HUES6 (cell line): ENCODE measurements around the gene MED10.

ENCODE experiments used
- H3K27ac ChIP-seq: 2 replicates; pipeline ENCODE4 v1.7.0; 2013; ENCODE audit warnings: low read depth, mild to moderate bottlenecking, low read length, inconsistent platforms
- H3K27me3 ChIP-seq: 2 replicates; pipeline ENCODE4 v1.6.1; 2013; ENCODE audit warnings: low read length; ENCODE audit not compliant: control insufficient read depth, insufficient read depth
- H3K36me3 ChIP-seq: 2 replicates; pipeline ENCODE4 v1.6.1; 2013; ENCODE audit warnings: low read length; ENCODE audit not compliant: control insufficient read depth, insufficient read depth
- H3K4me1 ChIP-seq: 2 replicates; pipeline ENCODE4 v1.6.1; 2013; ENCODE audit warnings: low read length; ENCODE audit not compliant: control insufficient read depth, insufficient read depth
- H3K4me3 ChIP-seq: 2 replicates; pipeline ENCODE4 v1.5.1; 2013; ENCODE audit warnings: low read depth, low read length
- H3K9ac ChIP-seq: one replicate; pipeline ENCODE4 v1.6.1; 2013; ENCODE audit warnings: mild to moderate bottlenecking, low read length
- H3K9me3 ChIP-seq: 2 replicates; pipeline ENCODE4 v1.6.1; 2013; ENCODE audit warnings: low read depth, low read length; ENCODE audit not compliant: control insufficient read depth, insufficient read depth

MED10 gene

DNA sequence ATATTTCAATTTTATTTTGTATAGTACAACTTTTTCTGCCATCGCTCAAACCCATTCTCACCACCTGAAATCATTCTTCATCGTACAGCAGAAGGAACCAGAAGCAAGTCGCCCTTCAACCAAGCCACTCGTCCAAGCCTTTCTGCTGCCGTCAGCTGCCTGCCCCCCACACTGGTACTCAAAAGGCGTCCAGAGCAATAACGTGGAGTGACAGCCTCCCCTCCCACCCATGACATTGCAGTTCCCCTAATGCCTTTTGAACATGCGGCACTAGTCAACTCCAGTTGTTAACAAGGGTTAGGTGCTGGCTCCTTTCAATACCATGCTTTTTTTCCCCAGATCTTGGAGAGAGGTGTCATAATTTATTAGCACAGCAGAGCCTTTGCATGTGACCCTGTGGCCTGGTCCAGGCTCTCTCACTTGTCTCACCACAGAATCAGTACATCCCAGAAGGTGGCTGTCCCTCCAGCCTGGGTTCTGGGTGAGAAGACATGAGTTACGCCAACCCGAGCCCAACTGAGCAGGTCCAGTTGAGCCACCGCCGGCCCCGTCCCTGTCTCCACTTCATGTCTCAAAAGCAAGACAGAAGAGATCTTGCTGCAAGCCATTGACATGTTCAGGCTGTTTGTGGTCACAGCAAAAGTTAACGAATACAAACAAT is 20.4 kb upstream of the MED10 start:
- peaks cover 8% of the 10 kb centered on the region for H3K27me3 ChIP-seq
- no peaks in the 10 kb centered on the region for H3K4me1 ChIP-seq
- no peak overlapping the region for H3K9ac ChIP-seq
- H3K9me3 ChIP-seq: no peaks in the 10 kb centered on the region
- H3K4me3 ChIP-seq: no peak overlapping the region
- H3K27ac ChIP-seq: no peak overlapping the region
- no peaks in the 10 kb centered on the region for H3K36me3 ChIP-seq

DNA sequence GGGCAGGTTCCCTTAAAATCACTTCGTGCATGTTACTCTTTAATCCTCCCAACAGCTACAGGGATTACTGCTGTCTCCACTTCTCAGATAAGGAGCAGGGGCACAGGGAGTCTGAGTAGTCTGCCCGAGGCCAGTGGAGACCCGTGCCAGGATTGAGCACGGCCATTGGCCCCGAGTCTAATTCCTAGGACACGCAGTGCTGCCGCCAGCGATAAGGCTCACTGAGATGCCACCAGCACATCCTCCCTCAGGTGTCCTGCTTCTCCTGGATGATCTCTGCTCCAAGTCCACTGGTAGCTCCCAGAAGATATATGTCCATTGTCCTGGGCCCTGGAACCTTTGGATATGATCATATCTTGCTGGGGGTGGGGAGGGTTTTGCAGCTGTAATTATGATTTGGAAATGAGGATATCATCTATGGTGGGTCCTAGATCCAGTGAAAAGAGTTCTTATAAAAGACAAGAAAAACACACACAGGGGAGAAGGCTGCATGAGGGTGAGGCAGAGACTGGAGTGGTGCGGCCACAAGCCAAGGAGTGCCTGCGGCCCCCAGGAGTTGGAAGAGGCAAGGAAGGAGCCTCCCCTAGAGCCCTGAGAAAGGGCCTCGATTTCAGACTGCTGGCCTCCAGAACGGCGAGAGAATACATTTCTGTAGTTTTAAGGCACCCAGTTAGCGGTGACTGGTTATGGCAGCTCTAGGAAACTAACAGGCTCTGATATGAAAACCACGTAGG is 19.4 kb upstream of the MED10 start:
- Histone ChIP-seq H3K27ac (no peak overlapping the region), H3K4me1 (no peaks in the 10 kb centered on the region), H3K9me3 (no peaks in the 10 kb centered on the region), H3K4me3 (no peak overlapping the region), H3K27me3 (peaks cover 5% of the 10 kb centered on the region; the same call in 1 of the 2 replicates), H3K36me3 (no peaks in the 10 kb centered on the region), H3K9ac (no peak overlapping the region)

DNA sequence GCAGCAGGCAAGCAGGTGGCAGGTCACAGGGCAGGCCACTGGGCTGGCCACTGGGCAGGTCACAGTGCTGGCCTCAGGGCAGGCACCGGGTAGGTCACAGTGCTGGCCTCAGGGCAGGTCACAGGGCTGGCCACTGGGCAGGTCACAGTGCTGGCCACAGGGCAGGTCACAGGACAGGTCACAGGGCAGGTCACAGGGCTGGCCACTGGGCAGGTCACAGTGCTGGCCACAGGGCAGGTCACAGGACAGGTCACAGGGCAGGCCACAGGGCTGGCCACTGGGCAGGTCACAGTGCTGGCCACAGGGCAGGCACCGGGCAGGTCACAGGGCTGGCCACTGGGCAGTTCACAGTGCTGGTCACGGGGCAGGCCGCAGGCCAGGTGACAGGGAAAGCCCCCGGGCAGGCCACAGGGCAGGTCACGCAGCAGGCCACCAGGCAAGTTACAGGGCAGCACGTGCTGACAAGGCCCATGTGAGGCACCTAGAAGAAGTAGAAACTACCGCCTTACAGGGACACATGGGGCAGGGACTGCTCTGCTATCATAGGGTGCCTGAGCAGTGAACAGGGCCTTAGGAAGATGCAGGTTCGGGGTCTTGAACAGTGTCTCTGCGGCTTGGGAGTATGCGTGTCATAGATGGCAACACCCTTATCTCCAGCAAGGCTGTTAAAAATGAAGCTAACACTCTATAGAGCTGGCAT is 18.6 kb upstream of the MED10 start:
- H3K9ac ChIP-seq: no peak overlapping the region
- H3K27me3 ChIP-seq: peaks cover 5% of the 10 kb centered on the region; the same call in 1 of the 2 replicates
- H3K27ac ChIP-seq: no peak overlapping the region
- no peaks in the 10 kb centered on the region for H3K9me3 ChIP-seq
- no peaks in the 10 kb centered on the region for H3K36me3 ChIP-seq
- no peaks in the 10 kb centered on the region for H3K4me1 ChIP-seq
- no peak overlapping the region for H3K4me3 ChIP-seq

DNA sequence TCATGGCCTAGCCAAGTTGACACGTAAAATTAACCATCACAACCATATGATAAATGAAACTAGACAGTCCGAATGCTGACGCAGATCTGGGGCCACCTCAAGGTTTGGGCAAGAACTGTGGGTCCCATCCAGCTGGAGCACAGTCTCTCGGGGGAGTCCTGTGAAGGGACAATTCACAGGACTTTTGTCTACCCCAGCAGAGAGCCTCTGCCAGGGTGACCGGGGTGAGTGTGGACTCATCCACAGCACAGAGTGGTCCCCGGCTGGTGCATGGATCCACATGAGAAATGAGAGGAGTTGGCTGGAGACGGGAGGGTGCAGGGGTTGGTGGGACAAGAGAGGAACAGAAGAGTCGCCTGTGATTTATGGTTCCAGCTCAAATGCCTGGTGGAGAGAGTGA is 17.7 kb upstream of the MED10 start:
- Histone ChIP-seq H3K9ac (no peak overlapping the region), H3K9me3 (no peaks in the 10 kb centered on the region), H3K4me1 (no peaks in the 10 kb centered on the region), H3K27ac (no peak overlapping the region), H3K36me3 (no peaks in the 10 kb centered on the region), H3K27me3 (peaks cover 5% of the 10 kb centered on the region; the same call in 1 of the 2 replicates), H3K4me3 (no peak overlapping the region)

DNA sequence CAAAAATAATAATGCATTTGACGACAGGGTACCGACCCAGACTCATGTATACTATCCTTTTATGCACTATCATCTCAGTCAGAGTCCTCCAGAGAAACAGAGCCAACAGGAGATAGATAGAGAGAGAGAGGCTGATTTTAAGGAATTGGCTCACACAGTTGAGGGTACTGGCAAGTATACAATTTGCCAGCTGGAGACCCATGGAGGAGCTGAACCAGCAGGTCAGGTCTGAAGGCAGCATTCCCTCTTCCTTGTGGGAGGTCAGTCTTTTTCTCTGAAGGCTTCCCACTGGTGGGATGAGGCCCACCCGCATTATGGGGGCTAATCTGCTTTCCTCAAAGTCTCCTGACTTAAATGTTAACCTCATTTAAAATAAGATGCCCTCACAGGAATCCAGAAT is 17.3 kb upstream of the MED10 start:
- Histone ChIP-seq H3K9ac (no peak overlapping the region), H3K9me3 (no peaks in the 10 kb centered on the region), H3K4me1 (no peaks in the 10 kb centered on the region), H3K4me3 (no peak overlapping the region), H3K27ac (no peak overlapping the region), H3K36me3 (no peaks in the 10 kb centered on the region), H3K27me3 (peaks cover 2% of the 10 kb centered on the region; the same call in 1 of the 2 replicates)

DNA sequence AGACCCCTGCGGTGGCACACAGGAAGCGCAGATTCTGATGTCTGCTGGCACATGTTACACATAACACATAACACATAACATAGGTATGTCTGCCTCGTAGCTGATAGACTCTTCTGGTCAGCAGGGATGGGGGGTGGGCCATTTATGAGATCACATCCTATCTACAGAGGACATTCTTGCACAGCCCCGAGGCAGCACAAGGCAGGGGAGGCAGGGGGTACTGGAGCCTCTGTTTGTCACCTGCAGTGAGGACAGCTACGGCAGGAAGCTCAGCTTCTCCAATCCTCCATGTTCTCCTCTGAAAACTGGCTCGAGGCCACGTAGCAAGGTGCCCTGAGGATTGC is 16.7 kb upstream of the MED10 start:
- Histone ChIP-seq H3K27me3 (no peaks in the 10 kb centered on the region; the same call in 1 of the 2 replicates), H3K4me1 (no peaks in the 10 kb centered on the region), H3K9ac (no peak overlapping the region), H3K9me3 (no peaks in the 10 kb centered on the region), H3K4me3 (no peak overlapping the region), H3K36me3 (no peaks in the 10 kb centered on the region), H3K27ac (no peak overlapping the region)

DNA sequence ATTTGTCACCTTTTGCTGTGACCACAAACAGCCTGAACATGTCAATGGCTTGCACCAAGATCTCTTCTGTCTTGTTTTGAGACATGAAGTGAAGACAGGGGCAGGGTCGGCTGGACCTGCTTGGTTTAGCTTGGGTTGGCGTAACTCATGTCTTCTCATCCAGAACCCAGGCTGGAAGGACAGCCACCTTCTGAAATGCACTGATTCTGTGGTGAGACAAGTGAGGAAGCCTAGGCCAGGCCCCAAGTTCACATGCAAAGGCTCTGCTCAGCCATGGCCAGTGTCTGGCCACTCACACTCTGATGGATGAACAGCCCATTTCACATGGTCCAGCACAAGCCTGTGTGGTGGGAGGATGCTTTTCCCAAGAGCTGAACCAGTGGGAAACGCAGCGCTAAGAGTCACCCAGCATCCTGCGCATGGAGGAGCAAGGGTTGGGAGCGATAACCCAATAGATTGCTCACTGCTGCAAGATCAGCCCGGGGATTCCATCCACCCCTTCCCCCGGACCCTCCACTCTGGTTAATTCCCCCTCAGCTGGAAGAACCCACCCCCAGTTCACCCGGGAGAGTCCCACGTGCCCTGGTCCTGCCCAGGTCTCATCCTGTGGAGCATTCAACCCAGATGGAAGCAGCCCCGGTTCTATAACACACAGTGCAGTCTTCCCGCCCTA is 16.2 kb upstream of the MED10 start:
- no peaks in the 10 kb centered on the region for H3K9me3 ChIP-seq
- H3K27ac ChIP-seq: no peak overlapping the region
- no peaks in the 10 kb centered on the region; the same call in 1 of the 2 replicates for H3K27me3 ChIP-seq
- H3K36me3 ChIP-seq: no peaks in the 10 kb centered on the region
- no peak overlapping the region for H3K4me3 ChIP-seq
- no peaks in the 10 kb centered on the region for H3K4me1 ChIP-seq
- no peak overlapping the region for H3K9ac ChIP-seq

DNA sequence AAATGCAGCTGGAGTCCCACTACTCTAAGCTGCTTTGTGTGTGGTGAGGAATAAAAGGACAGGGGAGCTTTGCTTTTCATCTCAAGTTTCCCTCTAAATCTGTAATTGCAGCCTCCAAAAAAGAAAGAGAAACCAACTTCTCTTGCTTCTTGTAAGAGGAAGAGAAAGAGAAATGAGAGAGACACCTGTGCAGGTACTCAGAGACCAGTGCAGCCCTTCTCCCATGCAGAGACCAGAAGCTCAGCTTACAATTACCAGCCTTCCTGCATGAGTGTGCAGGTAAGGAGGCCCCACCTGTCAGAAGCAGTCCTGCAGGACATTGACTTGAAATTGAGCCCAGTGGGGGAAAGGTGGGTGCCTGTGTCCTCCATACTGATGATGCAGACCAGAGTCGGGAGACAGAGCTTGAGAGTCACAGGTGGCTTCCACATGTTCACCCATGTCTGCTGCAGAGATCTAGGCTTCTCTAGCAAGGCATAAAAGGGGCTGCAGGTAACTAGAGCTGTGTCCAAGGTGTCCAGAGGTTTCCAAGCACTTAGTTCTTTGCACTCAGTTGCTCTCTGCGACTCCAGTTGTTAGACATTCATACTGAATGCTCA is 15.3 kb upstream of the MED10 start:
- Histone ChIP-seq H3K9ac (no peak overlapping the region), H3K27ac (no peak overlapping the region), H3K4me3 (no peak overlapping the region), H3K27me3 (no peaks in the 10 kb centered on the region; the same call in 1 of the 2 replicates), H3K36me3 (no peaks in the 10 kb centered on the region), H3K9me3 (no peaks in the 10 kb centered on the region), H3K4me1 (no peaks in the 10 kb centered on the region)

DNA sequence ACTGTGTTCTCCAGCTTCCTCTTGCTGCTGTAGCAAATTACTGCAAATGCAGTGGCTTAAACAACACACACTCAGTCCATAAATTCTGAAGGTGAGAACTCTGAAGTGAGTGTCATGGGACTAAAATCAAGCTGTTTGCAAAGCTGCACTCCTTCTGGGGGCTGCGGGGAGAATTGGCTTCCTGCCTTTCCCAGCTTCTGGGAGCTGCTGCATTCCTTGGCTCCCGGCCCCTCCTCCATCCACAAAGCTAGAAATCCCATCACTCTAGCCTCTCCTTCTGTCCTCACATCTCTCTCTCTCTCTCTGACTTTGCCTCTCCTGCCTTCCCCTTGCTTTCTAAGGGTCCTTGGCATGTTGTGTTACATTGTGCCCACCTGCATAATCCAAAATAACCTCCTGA is 14.2 kb upstream of the MED10 start:
- Histone ChIP-seq H3K9me3 (no peaks in the 10 kb centered on the region), H3K36me3 (no peaks in the 10 kb centered on the region)

DNA sequence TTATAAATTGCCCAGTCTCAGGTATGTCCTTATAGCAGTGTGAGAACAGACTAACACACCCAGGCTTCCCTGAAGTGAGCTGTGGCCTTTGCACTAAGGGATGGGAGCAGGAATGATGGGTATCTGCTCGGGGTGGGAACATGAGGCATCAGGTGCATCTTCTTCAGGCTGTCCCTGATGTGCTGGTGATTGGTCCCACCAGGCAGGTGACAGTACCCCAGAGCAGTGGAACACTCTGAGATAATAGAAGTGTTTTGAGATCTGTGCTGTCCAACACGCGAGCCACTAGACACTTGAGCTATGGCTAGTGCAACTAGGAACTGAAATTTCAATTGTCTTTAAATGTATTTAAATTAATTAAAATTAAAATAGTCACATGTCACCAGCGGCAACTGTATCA is 12.8 kb upstream of the MED10 start:
- H3K27ac ChIP-seq: no peak overlapping the region
- H3K9me3 ChIP-seq: no peaks in the 10 kb centered on the region
- H3K4me1 ChIP-seq: no peaks in the 10 kb centered on the region
- H3K9ac ChIP-seq: no peak overlapping the region
- H3K4me3 ChIP-seq: no peak overlapping the region
- H3K27me3 ChIP-seq: no peaks in the 10 kb centered on the region; the same call in 1 of the 2 replicates
- no peaks in the 10 kb centered on the region for H3K36me3 ChIP-seq

More for the DNA sequence above, 14.2 kb upstream of the MED10 start:
- no peaks in the 10 kb centered on the region for H3K4me1 ChIP-seq
- H3K27me3 ChIP-seq: no peaks in the 10 kb centered on the region; the same call in 1 of the 2 replicates
- no peak overlapping the region for H3K4me3 ChIP-seq
- H3K9ac ChIP-seq: no peak overlapping the region
- H3K27ac ChIP-seq: no peak overlapping the region
